Fibroblast of lung (primary cell): ENCODE results near the gene KHK.

ENCODE experiments used
- CTCF ChIP-seq, 2 donors: IDR thresholded peaks in 1 of 2; conservative IDR thresholded peaks in 1 of 2; 1 replicate in 1 of 2; 2 replicates in 1 of 2; pipeline ENCODE4 v1.5.1; 2011 to 2012; ENCODE audit warnings: low read length in 2 of 2, control low read depth in 1 of 2, inconsistent platforms in 1 of 2, low read depth in 1 of 2, mild to moderate bottlenecking in 1 of 2
- EZH2 ChIP-seq: IDR thresholded peaks from 2 replicates; pipeline ENCODE4 v1.5.1; 2012; ENCODE audit warnings: low read length, control low read depth, mild to moderate bottlenecking; ENCODE audit errors: missing control alignments

- TF ChIP-seq CTCF (conservative IDR thresholded peaks at IDR 0.05 in 1 of 2, IDR thresholded peaks at IDR 0.05 in 1 of 2; ENCODE audit: low read depth in 1 of 2, low read length in 2 of 2) (no peak), EZH2 (no peak)
Measured at GRCh38 chr2:27115519-27115918, 28.9 kb downstream of the KHK start.
